Activated CD8-positive, alpha-beta memory T cell treated with anti-CD3 and anti-CD28 coated beads for 24 hours (primary cell): Measurements from ENCODE around the gene ALDOB.

ENCODE experiments used
- DNase-seq: peaks from one replicate; pipeline ENCODE4 v3.0.0-alpha.2; 2020

The ALDOB gene

GRCh38 chr9:101381833-101382342 lies 53.7 kb downstream of the ALDOB start:
- no peak for DNase-seq

GRCh38 chr9:101381118-101381517 lies 54.5 kb downstream of the ALDOB start:
- no peak for DNase-seq

- no peak for DNase-seq
These were observed 55.3 kb downstream of the ALDOB start for GRCh38 chr9:101380295-101380694.

- no peak for DNase-seq
These were observed 59.3 kb downstream of the ALDOB start for GRCh38 chr9:101376111-101376848.

- no peak for DNase-seq
These were observed 60.0 kb downstream of the ALDOB start for GRCh38 chr9:101375546-101375945.

GRCh38 chr9:101372327-101373118 lies 63.1 kb downstream of the ALDOB start:
- DNase-seq, result no peak

GRCh38 chr9:101371813-101372212 lies 63.8 kb downstream of the ALDOB start:
- no peak for DNase-seq
